Stimulated activated CD4-positive, alpha-beta T cell treated with anti-CD3 and anti-CD28 coated beads, Interleukin-2, amount 100 ng/mL, for 48 hours (primary cell): ENCODE measurements around the gene EXOC6B.

Experiments
- DNase-seq, 2 donors: peaks; one replicate each; pipeline ENCODE4 v3.0.0-alpha.2; 2020

Gene EXOC6B

GRCh38 chr2:72338076-72338475 is 487.8 kb downstream of the EXOC6B start:
- DNase-seq: no peak

GRCh38 chr2:72332720-72333119 is 493.1 kb downstream of the EXOC6B start:
- no peak for DNase-seq

- no peak for DNase-seq
These were observed 495.2 kb downstream of the EXOC6B start for GRCh38 chr2:72330652-72331051.

GRCh38 chr2:72326759-72327158 is 499.1 kb downstream of the EXOC6B start:
- DNase-seq: no peak

GRCh38 chr2:72325592-72326422 is 500.0 kb downstream of the EXOC6B start:
- DNase-seq: peak; percentile 5 to 6

- no peak for DNase-seq
These were observed 509.1 kb downstream of the EXOC6B start for GRCh38 chr2:72316774-72317173.

- no peak for DNase-seq
These were observed 525.6 kb downstream of the EXOC6B start for GRCh38 chr2:72300147-72300684.

- no peak for DNase-seq
These were observed 532.2 kb downstream of the EXOC6B start for GRCh38 chr2:72293620-72294019.

GRCh38 chr2:72292433-72292832 is 533.4 kb downstream of the EXOC6B start:
- DNase-seq: no peak

- no peak for DNase-seq
These were observed 534.8 kb downstream of the EXOC6B start for GRCh38 chr2:72291059-72291458.

GRCh38 chr2:72289736-72290135 is 536.1 kb downstream of the EXOC6B start:
- no peak for DNase-seq

GRCh38 chr2:72289283-72289682 is 536.5 kb downstream of the EXOC6B start:
- DNase-seq: no peak

- DNase-seq: no peak
These were observed 547.8 kb downstream of the EXOC6B start for GRCh38 chr2:72278046-72278445.

GRCh38 chr2:72276876-72277275 is 549.0 kb downstream of the EXOC6B start:
- DNase-seq: no peak

GRCh38 chr2:72276356-72276755 is 549.5 kb downstream of the EXOC6B start:
- DNase-seq: no peak

- DNase-seq: no peak
These were observed 550.7 kb downstream of the EXOC6B start for GRCh38 chr2:72275084-72275483.

GRCh38 chr2:72274380-72274797 is 551.4 kb downstream of the EXOC6B start:
- no peak for DNase-seq

- no peak for DNase-seq
These were observed 552.4 kb downstream of the EXOC6B start for GRCh38 chr2:72273384-72273783.

GRCh38 chr2:72271766-72272641 is 553.8 kb downstream of the EXOC6B start:
- no peak for DNase-seq

- DNase-seq: no peak
These were observed 554.6 kb downstream of the EXOC6B start for GRCh38 chr2:72271276-72271614.

- DNase-seq: no peak
These were observed 555.1 kb downstream of the EXOC6B start for GRCh38 chr2:72270556-72271275.

GRCh38 chr2:72263776-72264060 is 562.1 kb downstream of the EXOC6B start:
- no peak for DNase-seq

- DNase-seq: no peak
These were observed 562.6 kb downstream of the EXOC6B start for GRCh38 chr2:72263043-72263775.
